Ramos (cell line): ENCODE results near the gene ASTN2.

Source experiments
- in situ Hi-C: fragments of 300-500 bp; cut with MboI; formaldehyde crosslinking; loops from one replicate; pipeline ENCODE4 v1.14.3; 2022; ENCODE audit warnings: low sequenced_read_pairs; ENCODE audit not compliant: unreplicated experiment

The ASTN2 gene, protein sequence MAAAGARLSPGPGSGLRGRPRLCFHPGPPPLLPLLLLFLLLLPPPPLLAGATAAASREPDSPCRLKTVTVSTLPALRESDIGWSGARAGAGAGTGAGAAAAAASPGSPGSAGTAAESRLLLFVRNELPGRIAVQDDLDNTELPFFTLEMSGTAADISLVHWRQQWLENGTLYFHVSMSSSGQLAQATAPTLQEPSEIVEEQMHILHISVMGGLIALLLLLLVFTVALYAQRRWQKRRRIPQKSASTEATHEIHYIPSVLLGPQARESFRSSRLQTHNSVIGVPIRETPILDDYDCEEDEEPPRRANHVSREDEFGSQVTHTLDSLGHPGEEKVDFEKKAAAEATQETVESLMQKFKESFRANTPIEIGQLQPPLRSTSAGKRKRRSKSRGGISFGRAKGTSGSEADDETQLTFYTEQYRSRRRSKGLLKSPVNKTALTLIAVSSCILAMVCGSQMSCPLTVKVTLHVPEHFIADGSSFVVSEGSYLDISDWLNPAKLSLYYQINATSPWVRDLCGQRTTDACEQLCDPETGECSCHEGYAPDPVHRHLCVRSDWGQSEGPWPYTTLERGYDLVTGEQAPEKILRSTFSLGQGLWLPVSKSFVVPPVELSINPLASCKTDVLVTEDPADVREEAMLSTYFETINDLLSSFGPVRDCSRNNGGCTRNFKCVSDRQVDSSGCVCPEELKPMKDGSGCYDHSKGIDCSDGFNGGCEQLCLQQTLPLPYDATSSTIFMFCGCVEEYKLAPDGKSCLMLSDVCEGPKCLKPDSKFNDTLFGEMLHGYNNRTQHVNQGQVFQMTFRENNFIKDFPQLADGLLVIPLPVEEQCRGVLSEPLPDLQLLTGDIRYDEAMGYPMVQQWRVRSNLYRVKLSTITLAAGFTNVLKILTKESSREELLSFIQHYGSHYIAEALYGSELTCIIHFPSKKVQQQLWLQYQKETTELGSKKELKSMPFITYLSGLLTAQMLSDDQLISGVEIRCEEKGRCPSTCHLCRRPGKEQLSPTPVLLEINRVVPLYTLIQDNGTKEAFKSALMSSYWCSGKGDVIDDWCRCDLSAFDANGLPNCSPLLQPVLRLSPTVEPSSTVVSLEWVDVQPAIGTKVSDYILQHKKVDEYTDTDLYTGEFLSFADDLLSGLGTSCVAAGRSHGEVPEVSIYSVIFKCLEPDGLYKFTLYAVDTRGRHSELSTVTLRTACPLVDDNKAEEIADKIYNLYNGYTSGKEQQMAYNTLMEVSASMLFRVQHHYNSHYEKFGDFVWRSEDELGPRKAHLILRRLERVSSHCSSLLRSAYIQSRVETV (N-terminal part only)

DNA sequence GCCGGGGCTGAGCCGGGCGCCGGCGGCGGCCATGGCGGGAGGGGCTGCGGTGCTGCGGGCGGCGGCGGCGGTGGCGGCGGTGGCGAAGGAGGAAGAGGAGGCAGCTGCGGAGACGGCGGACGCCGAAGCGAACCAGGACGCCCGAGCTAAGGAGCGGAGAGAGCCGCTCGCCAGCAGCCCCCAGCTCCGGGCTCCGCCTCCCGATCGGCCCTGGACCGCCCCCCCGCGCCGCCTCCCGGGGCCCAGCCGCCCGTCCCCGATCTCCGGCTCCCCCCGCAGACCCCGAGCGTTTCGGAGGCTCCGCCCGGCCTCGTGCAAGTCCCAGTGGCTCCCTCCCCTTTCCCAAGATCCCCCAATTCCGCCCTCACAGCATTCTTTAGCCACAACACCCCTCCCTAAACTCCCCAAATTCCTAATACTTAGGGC is at the start of gene ASTN2:
Gene ASTN2 (minus strand): TSS at position 152 of the 426 bp plus-strand sequence. CDS start 119 bp downstream, at position 33.
- in situ Hi-C loops: no loop called here

DNA sequence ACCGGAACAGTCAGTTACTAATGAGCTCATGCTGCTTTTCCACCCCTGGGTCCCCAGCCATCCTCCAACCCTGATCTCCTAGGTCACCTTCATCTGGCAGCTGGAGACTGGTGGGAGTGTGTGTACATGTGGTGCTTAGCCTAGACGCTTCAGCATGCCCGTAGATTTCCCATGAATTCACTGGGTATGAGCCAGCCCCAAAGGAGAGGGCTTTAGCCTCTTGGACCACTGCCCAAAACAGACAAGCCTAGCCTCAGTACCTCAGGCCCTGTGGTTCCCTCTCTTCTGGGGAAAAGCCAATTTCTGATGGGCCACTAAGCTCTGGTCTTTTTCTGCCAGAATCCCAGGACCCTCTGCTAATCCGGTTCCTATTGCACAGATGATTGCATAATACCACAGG is 48.0 kb upstream of the ASTN2 start:
- in situ Hi-C loops: no loop called here

DNA sequence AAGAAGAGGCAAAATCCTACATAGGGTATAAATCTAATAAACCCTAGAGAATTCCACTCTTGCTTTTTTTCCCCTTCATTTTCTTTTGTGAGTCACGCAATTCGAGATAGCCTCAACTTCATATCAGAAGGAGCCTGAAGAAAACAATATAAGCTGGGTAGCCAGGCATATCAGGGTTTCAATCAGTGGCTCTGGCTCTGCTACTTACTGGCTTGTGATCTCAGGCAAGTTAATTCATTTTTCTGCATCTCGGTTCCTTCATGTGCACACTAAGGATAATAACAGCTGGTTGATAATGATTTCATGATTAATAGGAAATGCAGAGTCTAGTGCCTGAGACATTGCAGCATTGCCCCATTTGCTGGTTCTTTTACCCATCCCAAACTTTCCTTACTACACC is 46.5 kb upstream of the ASTN2 start:
- in situ Hi-C loops: no loop called here

DNA sequence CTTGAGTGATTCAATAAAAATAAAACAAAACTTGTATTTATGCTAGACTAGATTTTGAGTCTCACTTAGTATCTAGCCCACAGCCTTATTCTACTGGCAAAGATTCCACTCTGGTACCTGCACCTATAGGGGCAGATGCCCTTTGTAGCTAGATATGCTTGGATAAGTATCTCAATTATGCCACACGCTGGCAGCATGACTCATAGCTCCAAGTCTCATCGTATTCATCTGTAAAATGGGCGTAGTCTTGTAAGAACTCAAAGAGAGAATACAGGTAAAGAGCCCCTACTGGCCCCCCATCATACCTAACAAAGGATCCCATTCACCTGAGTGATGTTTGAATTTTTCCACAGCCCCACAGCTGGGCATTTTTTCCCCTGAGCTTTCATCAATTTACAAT is 45.9 kb upstream of the ASTN2 start:
- in situ Hi-C loops: no loop called here

DNA sequence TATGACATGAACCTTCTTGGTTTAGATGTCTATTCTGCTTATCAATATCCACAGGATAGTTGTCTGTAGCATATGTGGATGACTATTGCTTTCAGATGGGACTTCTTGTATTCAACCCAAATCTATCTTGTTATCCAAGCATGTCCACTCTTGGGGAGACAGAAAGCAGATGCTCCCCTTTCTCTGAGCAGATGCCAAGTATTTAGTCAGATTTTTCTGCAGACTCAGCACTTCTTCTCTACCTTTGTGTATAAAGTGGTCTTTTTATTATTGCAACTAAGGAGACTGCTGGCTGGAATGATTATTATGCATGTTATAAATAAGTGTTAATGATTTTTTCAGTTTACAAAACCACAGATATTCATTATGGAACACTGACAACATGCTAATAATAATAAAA is 45.1 kb upstream of the ASTN2 start:
- in situ Hi-C loops: no loop called here

DNA sequence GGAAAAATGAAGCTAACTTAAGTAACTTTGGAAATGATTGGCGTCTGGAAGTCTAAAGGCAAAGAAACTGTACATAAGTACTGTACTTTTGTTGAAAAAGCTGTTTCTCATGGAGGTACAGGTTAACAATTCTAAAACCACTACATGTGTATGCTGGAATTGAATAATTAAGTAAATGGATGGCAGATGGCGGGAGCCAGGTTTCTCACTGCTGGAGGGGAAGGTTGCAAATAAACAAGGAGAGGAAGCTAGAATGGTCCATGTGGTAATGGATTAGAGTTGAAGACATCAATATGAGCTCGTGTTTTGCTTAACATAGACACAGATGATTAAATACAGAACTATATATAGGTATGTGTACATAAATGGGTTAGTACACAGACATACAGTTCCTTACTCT is 43.2 kb upstream of the ASTN2 start:
- in situ Hi-C loops: no loop called here

DNA sequence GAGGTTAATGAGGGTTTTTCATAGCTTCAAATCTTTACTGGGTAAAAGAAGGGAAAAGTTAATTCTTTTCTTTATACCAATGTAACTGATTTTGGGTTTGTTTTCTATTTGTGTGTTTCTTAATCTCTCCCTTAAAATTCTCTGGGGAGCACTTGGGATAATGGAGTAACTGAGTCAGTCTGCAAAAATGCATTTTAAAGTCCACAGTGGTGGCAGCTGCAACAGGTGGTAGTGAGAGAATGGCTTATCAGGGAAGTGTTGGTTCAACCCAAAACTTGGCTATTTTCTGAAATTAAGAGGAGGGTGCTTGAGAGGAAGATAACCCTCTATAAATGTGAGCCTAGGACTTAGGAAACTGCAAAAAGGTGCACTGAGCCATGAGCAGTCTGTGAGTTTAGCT is 39.9 kb upstream of the ASTN2 start:
- in situ Hi-C loops: no loop called here

DNA sequence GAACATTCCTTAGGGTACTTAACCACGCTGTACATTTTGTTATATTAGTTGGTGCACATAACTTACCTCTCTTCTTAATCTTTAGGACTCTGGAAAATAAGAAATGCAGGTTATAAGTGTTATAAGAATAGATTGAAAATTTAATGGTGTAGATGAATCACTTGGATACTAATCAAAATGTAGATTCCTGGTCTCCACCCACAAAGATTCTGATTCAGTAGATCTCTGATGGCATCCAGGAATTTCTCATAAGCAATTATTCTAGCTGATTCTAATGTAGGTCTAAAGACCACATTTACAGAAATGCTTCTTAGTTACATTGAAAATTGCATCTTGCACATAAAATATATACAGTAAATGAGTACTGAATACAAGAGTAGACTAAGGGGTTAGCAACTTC is 38.9 kb upstream of the ASTN2 start:
- in situ Hi-C loops: no loop called here

DNA sequence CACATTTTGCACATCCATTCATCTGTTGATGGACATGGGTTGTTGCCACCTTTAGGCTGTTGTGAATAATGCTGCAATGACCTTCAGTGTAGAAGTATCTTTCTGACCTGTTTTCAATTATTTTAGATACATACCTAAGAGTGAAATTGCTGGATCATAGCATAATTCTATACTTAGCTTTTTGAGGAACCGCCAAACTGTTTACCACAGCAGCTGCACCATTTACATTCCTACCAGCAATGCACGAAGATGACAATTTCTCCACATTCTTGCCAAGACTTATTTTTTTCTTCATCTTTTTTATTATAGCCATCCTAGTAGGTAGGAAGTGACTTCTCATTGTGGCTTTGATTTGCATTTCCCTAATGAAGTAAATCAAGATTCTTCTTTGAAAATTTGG is 36.5 kb upstream of the ASTN2 start:
- in situ Hi-C loops: no loop called here

DNA sequence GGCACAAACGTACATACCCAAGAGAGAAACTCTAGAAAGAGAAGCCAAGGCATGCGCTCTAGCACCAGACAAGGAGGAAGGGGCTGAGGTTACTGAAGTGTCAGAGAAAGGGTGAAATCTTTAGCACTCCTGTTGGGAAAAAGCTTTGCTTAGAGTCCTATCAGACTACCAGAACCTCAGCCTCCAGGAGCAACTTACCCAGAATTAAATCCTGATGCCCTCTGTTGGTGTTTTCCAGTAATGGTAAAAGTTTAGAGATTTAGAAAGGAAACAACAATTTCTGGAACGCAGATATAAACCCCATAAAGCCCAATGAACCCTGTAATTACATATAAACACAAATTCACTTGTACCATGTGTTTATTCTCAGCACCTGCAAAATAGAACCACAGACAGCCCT is 33.2 kb upstream of the ASTN2 start:
- in situ Hi-C loops: no loop called here

DNA sequence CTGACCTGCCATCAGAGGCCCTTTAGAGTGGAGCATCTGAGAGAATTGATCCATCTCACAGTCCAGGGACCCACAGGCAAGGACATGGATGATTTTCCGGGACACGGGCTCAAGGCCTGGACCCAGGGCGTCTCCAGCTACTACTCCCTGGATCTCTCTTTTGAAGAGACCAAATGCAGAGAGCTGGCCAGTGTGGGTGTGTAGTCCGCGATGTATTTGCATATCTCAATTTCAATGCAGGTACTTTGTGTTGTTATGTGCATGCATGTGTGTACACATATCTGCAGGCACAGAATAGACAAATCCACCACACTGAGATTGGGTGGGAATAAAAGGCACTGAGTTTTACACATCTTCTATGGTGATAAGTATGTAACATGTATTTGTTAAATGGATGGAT is 30.8 kb upstream of the ASTN2 start:
- in situ Hi-C loops: no loop called here

DNA sequence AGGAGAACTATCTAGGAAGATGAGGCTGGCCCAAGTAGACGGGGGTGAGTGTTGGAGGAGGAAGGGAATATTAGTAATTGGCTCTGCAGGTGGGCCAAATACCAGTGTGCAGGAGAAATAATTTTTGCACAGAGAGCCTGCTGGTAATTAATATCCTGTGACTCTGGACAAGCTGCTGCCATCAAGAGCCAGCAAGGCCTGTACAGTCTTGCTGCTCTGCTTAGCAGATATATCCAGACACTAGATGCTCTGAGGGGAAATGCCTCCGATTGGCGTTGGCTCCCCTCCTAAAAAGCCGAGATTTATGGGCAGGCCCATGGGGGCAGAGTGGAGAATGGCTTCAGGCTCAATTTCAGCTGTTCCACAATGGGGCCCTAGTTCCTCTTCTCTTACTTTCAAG is 29.6 kb upstream of the ASTN2 start:
- in situ Hi-C loops: no loop called here

DNA sequence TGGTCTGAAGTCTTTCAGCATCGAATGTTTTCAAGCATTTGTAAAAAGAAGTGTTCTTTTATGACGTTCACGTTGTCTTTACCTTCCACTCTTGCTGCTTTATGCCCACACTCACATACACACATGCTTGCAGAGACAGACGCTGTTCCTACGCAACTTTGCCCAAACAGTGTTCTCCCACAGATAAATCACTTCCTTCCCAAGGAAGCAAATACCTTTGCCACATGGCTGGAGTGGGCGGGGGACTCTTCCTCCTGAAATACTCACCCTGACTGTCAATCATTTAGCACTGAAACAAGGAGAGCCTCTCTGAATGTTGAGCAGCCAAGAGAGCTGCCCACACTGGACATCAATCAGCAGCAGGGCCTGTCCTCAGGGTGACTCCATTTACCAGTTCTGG is 22.4 kb upstream of the ASTN2 start:
- in situ Hi-C loops: no loop called here

DNA sequence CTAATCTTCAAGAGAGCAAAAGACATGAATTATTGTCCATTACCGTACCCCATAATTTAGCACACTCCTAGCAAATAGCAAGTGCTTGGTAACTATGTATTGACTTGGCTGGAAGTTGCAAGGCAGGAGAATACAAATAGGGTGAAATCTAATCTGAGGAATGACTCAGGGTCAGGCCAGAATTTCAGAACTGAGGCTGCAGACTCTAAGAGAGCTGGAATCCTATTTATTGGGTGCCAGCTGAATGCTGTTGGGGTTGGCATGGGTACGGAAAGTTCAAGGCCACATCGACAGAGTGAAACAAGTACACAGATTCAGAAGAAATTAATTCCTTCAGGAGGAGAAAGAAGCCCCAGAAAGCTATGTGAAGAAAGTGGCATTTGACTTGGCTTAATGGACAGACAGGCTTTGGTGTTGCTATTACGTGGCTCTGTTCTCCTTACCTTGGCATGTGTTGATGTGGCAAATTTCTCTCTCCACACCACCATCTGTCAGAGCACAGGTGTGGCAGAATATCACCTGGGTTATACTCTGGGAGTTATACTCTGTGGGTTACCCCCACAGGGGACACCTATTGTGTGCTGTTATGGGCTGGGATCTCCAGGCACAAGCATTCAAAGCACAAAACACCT is 20.9 kb upstream of the ASTN2 start:
- in situ Hi-C loops: no loop called here

DNA sequence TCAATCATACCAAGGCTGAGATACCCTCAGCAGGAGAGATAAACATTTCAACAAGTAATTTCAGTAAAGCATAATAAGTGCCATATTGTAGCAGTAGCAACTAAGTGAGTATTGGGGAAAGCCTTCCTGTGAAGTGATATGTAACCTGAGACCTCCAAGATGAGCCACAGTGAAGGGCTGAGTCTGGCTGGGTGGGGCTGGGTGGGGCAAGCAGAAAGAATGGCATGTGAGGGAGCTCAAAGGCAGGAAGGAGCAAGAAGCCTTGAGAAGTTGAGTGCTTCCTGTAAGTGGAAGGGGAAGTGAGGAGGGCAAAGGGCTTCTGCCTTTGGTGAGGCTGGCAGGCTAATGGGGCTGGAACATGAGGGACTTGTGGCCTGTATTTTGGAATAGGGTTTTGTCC is 19.7 kb upstream of the ASTN2 start:
- in situ Hi-C loops: no loop called here

DNA sequence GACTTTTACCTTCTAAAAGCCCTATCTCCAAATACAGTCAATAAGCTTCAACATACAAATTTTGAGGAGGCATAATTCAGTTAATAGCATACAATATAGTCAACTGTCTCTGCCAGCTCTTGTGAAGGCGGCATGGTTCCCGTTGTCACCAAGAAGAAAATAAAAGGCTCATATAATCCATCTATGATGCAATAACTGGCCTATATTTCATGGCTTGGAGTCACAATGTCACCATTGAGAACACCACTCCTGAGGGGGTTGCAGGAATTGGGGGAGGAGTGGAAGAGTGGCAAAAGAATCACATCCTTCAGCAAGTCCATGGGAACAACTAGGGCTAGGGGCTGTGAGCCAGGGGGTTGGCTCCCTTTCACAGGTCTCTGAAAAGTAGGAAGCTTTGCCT is 16.0 kb upstream of the ASTN2 start:
- in situ Hi-C loops: no loop called here

DNA sequence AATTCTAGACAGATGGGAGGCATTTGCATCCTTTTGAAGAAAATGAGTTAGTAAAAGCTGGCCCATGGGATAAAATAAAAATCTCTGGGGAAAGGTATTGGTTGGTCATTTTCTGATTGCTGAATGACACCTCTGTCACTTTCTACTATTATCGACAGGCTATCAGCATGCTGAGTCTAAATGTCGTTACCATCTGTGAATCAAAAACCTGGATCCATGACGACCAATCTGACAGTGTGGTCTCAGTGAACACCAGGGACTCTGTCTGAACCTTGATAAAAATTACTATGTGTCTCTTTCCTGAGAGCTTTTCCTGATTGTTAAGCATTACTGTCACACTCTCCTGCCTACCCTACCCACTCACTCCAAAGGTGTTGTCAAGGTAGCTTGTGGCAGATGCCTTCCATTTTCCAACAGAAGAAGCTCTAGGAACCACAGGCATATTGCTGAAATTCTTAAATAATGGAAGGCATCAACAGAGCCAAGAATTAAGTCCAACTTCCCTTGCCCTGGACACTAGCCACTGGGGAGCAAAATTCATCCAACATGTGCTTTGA is 12.6 kb upstream of the ASTN2 start:
- in situ Hi-C loops: no loop called here

DNA sequence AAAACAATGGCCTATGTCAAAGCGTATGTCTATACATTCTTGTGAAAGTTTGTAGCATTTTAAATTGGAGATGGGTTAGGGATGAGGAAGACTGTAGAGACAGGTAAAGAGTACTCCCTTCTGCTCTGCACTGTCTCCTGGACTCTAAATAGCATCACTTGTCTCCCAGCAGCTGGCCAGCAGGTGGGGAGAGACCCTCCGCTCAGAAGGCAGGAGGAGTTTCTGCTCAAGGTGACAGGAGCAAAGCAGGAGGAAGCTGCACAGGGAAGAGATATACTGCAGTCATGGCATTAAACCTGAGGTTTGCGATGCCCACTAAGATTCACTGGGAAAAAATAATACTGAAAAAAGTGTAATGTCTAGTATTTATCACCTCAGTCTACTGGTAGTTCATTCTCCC is 10.7 kb upstream of the ASTN2 start:
- in situ Hi-C loops: no loop called here

DNA sequence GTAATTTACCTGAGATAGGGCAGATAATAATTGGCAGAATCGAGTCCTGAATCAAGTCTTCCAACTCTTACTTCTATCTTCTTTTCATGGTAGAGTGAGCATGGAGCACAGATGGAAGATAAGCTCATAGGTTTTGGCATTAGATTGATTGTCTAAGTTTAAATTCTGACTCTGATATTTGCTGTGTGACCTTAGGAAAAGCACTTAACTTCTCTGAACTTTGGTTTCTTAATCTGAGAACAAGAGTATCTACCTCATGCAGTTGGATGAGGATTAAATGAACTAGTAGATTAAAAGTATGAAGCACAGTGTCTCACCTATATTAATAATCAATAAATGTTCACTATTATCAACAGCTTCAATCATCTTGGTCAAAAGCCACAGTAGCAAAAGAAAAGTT is 9.4 kb upstream of the ASTN2 start:
- in situ Hi-C loops: no loop called here

DNA sequence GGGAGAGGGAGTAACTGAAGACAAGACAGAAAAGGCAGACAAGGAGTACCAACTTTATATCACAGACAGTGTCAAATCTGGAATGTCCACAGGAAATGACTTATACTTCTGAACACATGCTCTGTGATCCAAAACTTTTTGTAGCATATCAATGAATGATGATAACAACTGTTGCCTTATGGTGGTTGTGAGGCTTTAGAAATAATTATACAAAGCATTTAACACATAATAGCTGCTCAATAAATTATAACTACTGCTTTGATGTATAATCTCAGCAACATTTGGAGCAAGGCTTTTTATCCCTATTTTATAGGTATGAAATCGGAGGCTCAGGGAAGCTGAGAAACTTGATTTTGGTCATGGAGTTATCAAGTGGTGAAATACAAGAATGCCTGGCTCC is 3.3 kb upstream of the ASTN2 start:
- in situ Hi-C loops: no loop called here
